GM18511 (cell line): ENCODE results near the gene TNS1.

Experiments
- ATAC-seq: cut with Tn5 transposase; IDR thresholded peaks from one replicate; pipeline ENCODE4 v1.9.1; 2021; ENCODE audit warnings: mild to moderate bottlenecking, moderate library complexity; ENCODE audit not compliant: unreplicated experiment

The TNS1 gene

DNA sequence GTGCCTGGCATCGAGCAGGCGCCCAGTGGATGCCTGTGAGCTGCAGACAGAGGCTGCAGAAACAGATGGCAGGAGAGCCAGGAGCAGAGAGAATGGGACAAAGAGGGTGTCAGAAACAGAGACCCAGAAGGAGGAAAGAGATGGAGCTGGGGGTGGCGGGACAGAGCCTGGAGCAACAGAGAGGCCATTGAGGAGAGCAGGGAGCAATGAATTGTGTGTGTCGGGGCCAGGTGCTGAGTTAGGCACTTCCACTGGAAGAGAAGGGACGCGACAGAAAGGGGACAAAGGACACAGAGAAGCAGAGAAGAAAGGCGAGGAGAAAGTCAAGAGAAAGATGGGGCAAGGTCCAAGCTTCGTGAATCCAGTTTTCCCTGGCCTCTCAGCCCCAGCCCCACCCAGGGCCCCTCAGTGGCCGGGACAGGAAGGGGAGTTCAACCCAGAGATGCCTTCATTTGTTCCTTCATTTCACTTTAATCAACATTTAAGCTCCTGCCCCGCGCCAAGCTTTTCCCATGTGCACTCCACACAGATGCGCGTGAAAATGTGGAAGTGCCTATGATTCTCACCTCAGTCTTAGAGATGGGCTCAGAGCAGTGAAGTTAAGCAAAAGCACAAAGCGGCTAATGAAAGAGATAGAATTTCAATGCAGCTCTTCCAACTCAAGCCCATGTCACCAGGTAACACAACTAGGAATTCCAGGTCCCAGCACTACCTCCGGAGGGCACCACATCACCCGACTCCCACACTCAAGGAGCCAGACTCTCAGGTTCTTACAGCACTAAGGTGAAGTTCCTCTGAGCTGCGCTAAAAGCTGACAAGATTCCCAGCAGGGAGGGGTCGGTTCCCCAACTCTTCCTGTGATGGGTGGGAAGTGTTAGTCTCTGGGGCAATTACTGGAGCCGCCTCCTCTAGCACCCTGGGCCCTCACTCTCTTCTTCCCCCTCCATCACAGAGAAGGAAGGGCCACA lies 55.1 kb downstream of the TNS1 start:
- ATAC-seq: no peak

DNA sequence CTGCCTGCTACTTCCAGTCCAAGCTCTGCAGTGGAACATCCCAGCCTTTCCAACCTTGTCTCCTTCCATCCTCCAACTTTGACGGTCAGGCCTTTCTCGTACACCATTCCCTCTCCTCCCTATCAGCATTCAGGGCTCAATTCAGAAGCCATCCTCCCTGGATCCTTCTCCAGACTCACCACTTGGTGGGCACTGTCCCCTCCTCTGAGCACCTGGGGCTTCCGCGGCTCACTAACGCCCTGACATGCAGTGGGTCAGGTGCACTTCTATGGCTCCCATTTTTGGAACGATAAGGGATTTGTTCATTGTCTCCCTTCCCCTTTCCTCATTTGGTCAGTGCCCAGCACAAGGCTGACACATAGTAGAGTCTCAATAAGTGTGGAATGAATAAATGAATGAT lies 56.7 kb downstream of the TNS1 start:
- ATAC-seq: no peak

DNA sequence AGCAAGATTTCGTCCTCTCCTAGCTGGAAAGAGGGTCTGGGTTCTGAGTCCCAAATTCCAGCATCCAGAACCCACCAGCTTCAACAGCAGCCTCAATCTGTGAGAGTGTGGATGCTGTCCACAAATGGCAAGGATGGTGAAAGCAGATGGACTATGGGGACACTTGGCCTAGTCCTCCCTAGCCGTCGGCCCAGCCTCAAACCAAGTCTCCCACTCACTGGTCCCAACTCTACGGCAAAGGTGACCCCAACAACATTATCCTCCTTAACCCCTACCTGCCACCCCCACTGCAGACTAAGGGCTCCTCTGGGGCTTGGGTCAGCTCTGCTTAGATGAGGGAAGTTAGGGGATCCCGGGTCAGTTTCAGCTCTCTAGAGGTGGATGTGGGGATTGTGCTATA lies 57.3 kb downstream of the TNS1 start:
- ATAC-seq: no peak

DNA sequence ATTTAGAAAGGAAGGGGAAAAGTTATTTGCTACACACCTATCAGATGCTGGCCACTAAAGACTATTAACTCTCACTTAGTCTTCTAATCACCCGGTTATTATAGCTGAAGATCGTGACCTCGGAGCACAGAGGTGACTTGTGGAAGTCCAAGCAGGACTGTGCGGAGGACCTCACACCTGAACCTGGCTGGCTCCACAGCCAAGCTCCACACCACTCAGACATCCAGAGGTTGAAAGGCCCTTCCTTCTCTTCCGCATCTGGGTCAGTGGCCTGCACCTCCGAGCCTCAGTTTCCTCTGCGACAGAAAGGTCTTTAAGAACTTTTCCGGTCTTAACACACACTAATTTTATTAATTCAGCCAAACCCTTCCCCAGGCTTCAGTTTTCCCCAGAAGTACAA lies 57.9 kb downstream of the TNS1 start:
- no peak for ATAC-seq

DNA sequence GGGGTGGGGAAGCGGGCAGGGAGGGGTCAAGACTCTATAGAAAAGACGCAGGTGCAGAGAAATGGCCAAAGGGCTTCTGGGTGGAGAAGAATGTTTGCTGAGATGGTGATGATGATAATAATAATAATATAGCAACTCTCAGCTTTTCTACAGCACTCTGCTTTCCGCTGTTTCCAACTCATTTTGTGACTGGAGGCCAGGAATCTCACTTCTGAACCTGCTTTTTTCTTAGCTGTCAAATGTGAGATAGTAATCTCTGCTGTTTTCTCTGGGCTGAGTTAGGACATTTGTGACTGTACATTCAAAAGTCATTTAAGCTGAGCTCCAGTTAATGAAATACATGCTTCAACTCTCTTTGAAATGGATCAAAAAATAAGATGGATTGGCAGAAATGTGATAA lies 58.4 kb downstream of the TNS1 start:
- no peak for ATAC-seq

DNA sequence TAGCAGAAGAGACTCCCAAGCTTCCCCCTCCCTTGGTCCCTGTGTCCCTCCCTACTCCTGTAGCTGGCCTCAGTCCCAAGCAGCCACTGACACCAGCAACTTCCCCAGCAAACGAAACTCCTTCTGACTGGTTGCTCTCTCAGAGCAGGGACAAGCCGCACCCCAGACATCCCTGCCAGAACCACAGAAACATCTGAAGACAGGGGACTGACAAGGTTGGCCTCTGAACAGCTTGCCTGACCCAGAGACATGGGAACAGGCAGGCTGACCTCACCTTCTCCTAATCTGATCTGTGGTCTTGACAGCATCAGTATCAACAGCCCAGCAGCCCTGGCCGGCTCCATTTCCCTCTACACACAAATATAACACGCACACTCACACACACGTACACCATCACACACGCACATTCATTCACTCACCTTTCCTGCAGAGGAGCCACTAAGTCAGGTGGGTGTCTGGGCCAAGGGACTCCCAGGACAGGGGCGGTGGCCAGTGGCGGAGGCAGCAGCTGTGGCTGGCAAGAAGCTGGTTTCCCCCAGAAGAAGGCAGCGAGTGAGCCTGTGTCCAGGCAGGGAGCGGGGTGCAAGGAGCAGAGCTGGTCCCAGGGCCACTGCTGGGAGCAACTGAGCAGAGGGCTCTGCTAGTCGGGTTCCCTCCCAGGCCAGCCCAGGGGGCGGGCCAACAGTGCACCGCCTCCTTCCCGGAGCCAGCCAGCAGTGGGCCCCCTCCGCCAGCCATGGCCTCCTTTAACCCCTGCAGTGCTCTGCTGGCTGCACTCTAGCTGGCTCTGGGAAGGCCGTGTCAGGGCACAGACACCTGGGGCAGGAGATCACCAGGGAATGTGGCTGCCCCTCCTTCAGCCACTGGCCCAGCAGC lies 59.1 kb downstream of the TNS1 start:
- no peak for ATAC-seq

DNA sequence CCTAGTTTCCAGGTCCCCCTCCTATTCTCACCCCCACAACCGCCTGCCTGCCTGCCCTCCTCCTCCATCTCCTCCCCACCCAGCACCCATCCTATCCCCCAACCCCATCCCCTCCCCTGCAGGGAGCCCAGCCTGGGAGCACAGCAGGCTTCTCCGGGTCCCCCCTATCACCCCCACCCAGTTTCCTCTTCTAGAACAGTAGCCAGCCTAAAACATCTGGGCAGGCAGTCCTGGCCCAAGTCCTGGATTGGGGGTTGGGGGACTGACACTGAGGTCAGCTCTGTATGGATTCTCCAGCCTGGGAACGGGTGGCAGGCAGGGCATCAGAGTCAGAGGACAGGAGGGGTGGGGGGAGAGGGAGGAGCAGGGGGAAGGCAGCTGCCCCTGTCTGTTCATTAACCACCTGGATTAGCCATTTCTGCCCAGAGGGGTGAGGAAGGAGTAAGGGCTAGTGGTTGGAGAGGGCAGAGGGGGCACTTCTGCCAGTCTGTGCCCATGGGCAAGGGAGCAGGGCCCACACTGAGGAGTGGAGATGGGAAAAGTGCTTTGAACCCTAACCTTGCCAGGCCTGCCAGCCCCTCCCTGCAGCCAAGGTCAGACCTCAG lies 60.0 kb downstream of the TNS1 start:
- ATAC-seq: no peak

DNA sequence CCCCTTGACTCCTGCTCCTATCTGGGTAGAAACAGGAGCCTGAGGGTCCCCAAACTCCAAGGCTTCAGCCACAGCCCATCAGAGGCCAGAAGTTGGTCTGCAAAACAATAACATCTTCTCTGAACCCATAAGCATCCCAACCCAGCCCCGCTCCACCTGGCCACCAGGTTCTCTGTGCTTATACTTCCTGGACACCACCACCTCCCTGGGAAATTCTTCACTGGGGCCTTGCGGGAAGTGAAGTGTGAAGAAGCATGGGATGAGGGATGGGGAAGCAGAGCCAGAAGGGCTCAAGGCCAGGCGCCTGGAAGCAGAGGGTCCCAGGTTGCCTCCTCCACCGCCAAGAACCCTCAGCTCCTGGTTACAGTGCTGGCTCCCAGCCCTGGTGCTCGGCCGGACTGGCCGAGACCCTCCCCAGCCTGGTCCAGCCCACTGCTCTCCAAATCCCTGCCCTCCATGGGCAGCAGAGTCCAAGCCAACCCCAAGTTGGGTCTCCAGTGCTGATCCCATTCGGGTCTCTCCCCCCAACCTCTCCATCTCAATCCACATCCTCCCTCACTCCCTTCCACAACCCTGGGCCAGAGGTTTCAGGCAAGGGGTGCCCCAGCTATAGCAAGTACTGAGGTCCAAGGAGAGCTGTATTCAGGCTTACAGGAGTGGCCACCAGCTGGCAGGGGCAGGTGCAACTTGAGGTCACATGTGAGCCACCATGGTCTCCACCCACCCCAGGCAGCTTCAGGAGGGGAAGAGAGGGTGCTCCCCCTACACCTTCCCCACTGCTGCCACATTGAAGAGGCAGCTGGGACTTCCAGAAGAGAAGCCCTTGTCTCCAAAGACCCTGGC lies 60.7 kb downstream of the TNS1 start:
- no peak for ATAC-seq

DNA sequence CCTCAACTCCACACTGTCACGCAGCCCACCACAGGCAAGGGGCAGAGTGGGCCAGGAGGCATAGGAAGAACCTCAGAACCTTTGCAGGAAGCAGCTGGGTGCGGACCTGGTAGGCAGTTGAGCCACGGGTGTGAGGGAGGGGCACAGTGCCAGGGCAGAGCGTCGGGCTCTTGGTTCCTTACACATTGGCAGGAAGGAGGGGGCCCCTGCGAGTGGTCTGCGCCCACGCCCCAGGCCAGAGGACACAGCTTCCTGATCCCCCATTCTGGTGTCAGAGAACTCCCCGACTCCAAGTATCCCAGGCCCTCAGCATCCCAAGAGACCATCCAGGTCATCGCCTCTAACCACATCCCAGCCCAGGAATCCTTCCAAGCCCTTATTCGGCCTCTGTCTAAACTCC lies 61.5 kb downstream of the TNS1 start:
- ATAC-seq: no peak

DNA sequence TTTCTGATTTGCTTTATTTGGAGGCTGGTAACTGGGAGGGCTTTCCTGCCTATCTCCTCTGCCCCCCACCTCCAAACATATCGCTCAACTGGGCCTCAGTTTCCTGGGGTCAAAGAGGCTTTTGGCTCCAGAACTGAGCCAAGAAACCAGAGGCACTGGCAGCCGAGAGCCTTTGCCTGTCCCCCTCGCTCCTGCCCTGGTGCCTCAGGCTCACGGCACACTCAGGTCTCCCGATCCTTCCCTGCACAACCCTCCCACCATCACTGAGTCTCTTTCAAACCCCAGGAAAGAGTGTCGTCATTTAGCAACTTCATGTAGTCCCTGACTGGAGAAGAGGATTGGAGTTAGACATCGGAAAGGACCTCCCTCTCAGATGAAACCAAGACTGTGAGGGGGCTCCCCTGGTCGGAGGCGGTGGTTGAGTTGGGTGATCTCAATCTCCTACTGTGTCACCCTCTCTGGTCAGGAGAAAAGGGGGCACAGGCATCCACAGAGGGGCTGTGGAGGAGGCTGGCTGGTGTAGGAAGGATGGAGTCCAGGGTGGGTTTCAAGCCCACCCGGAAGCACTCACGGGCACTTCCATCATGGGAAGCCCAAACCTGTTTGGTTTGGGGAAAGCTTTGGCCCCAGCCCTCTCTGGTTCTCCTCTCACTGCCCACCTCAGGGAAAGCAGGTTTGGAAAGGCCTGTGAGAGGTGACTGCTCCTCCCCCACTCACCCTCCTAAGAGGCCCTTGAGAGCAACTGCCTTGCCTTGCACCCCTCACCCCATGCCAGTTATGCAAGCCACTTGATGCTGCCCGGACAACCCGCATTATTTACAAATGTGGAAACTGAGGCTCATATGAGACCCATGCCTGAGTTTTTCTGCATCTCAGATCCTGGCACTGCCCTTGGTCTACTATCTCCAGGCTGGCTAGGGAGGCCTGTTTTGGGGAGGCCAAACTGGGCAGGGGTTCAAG lies 62.3 kb downstream of the TNS1 start:
- ATAC-seq: no peak

DNA sequence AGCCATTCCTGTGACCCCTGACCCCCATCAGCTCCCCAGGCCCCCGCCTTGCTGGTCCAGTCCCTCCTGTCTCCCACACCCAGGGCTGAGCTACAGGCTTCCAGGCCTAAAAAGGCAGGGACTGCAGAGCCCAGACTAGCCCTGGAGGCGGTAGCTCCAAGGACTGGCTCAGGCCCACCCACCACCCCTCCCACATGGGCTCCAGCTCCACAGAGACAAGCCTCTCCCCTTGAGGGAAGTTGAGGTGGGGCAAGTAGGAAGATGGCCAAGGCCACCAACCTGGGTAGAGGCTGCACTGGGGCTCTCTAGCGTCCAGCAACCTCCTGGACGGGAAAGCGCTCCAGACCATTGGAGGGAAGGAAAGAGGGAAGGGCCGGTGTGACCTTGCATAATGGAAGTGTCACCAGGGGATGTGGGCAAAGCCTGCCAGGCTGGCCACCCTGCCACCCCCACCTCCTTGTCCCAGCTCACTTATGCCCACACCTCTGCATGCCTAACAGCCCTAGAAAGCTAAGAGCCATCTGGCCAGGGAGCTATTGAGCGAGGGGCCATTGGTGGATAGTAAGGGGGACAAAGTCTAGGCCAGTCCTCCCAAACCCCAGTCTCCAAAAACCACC lies 63.1 kb downstream of the TNS1 start:
- ATAC-seq: no peak

DNA sequence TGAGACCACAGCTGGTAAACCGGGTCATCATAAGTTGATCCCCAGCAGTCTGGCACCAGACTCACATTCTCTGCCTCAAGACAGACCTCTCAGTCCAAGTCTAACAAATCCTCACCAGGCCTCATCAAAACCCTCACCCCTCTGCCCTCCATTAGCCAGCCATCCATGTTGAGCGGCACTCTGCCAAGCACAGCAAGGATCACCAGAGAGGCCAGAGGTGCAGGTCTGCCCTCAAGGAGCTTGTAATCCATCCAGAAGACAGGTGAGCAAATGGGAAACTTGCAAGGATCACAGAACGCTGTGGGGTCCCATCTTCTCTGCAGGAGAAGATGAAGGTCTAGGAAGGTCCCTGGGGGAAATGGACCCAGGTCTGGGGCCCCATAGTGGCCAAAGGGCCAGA lies 63.6 kb downstream of the TNS1 start:
- no peak for ATAC-seq

DNA sequence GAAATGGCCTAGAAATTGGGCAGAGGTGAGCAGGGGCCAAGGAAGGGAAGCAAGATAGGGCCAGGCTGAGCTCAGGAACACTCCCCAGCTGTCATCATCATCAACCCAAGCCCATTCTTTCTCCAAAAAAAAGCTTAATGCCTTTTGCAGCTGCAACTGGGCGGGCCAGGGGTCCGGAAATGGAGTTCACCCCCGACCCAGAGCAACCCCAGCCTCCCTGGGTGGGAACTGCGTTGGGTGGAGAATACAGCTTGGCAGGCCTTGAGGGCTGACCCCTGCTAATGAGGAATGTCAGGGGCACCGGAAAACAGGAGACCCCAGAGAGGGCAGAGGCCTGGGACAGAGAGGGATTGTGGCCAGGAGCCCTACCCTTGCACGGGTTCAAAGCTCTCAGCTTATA lies 64.8 kb downstream of the TNS1 start:
- no peak for ATAC-seq

DNA sequence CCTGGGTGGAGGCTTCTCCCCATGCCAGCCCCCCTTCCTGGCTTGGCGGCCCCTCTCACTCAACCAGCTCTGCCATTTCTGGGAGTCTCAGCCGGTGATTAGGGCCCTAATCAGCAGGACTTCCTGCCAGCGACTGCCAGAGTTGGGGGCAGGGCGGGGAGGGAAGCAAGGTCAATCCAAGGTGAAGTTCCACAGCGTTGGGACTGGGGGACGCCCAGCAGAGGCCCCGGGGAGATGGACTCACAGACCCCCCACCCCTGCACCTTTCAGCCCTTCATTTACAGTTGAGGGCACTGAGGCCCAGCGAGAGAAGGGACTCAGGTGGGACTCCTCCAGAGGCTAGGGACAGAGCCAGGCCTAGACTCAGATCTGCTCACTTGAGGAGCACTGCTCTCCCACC lies 65.3 kb downstream of the TNS1 start:
- no peak for ATAC-seq

DNA sequence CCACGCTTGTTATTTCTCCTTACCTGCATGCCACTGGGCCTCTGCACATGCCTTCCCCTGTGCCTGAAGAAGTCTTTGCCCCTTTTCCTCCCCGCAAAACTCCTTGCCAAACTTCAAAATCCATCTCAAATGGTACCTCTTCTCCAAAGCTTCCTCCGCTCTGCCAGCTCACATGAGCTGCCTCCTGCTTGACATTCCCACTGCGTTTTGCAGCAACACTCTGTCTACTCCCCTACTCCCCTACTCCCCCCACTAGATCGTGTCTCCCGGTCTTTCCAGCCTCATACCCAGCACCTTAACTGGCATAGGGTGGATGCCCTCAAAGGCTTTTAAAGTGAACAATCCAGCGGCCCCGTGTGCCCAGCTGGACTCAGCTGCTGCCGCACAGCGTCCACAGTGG lies 65.8 kb downstream of the TNS1 start:
- no peak for ATAC-seq

DNA sequence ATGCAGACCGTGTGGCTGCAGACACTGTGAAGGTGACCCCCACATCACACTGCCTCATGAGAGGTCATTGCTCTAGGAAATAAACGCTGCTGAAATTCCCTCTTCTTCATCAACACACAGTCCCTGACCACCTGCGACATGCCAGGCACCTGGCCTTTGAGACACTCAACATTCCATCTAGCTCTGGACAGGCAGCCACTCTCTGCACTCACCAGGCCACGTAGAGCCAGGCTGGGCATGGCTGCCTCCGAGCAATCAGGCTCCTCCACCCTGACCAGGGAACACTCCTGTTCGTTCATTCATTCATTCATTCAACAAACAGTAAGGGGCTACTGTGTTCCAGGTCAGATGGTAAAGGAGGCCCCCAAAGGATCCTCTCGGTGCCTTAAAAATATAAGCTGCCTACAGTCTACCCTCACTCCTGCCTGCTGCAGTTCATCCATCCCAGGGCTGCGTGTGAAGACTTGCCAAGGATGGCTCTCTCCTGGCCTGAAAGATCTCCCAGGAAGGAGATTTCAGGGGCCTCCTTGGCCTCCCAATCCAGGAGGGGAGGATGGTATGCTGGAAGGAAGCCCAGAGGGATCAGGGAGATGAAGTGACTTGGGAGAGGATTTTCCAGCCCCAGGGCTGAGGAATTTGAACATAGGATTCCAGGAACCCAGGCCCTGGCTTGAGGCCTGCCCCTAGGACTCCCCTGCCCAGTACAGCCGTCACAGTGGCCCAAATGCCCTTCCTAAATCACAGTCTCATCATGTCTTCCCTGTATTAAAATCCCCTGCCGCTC lies 66.7 kb downstream of the TNS1 start:
- ATAC-seq: no peak

DNA sequence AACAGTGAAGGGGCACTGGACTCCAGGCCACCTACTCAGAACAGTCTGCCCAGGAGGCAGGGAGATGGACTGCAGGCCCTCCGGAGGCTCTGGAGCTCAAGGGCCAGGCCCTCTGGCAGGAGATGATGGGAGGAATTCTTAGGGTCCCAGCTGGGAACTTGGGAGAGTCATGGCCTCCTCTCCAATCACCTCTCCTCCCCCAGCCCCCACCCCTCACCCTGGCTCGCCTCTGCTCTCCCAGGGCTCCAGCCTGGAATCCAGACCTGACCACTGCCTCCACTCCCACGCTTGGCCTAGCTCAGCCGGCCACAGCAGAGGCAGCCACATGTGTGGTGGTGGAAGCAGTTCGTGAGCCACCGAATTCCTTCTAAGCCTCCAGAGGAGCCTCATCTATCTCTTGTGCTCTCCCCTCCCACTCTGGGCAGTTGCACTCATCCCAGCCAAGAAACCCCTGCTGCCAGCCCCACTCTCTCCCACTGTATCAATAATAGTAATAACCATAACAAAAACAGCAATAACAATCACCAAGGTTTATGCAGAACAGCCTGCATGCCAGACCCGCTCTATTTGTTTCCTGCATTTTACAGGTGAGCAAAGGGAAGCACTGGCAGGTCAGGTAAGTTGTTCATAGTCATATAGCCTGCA lies 67.4 kb downstream of the TNS1 start:
- no peak for ATAC-seq
